Daoy (cell line): ENCODE results near the gene SWT1. TPM values are rescaled to one million over a fixed set of nuclear protein-coding genes. Genes with fewer than 3 reads are reported as not detected.
A peak's percentile ranks its signal among the peaks of the same experiment; 100 is the strongest.
"Not testable (repeated sequence)": the region's sequence is repeated elsewhere in the genome, so short reads cannot be mapped to it uniquely, and the experiment has no call there.

Experiments
- DNase-seq: peaks from one replicate; pipeline ENCODE4 v3.0.0-alpha.2; 2015; ENCODE audit warnings: low read depth
- total RNA-seq: library from RNA; depleted of rRNA; stranded (reverse); fragments of >200 nt; shearing (Covaris generic); gene quantifications from 2 replicates; pipeline ENCODE4 v1.2.3, GENCODE V29; 2014

Gene SWT1
- total RNA-seq, 1 experiment from 2014 or later: 2.3 TPM

GRCh38 chr1:185249563-185249962 is 92.6 kb downstream of the SWT1 start:
- DNase-seq: no peak

GRCh38 chr1:185250063-185250462 is 93.1 kb downstream of the SWT1 start:
- no peak for DNase-seq

GRCh38 chr1:185251928-185252327 is 95.0 kb downstream of the SWT1 start:
- not testable (repeated sequence) for DNase-seq

GRCh38 chr1:185252404-185252803 is 95.4 kb downstream of the SWT1 start:
- DNase-seq: not testable (repeated sequence)

GRCh38 chr1:185255595-185255994 is 98.6 kb downstream of the SWT1 start:
- not testable (repeated sequence) for DNase-seq

GRCh38 chr1:185257116-185257949 is 100.4 kb downstream of the SWT1 start:
- not testable (repeated sequence) for DNase-seq

GRCh38 chr1:185257950-185258208 is 100.9 kb downstream of the SWT1 start:
- DNase-seq: no peak

GRCh38 chr1:185258676-185259075 is 101.7 kb downstream of the SWT1 start:
- DNase-seq: no peak

GRCh38 chr1:185260611-185261010 is 103.6 kb downstream of the SWT1 start:
- DNase-seq: no peak

- DNase-seq: no peak
Measured at GRCh38 chr1:185262151-185262550, 105.2 kb downstream of the SWT1 start.

GRCh38 chr1:185263292-185263691 is 106.3 kb downstream of the SWT1 start:
- DNase-seq: no peak

- DNase-seq: no peak
Measured at GRCh38 chr1:185263780-185264179, 106.8 kb downstream of the SWT1 start.

GRCh38 chr1:185265314-185265713 is 108.3 kb downstream of the SWT1 start:
- DNase-seq: no peak

GRCh38 chr1:185267301-185267700 is 110.3 kb downstream of the SWT1 start:
- no peak for DNase-seq

GRCh38 chr1:185267701-185268100 is 110.7 kb downstream of the SWT1 start:
- DNase-seq: no peak

GRCh38 chr1:185268352-185268751 is 111.4 kb downstream of the SWT1 start:
- DNase-seq: no peak

- no peak for DNase-seq
Measured at GRCh38 chr1:185271921-185272320, 115.0 kb downstream of the SWT1 start.

GRCh38 chr1:185279571-185279970 is 122.6 kb downstream of the SWT1 start:
- DNase-seq: peak; percentile 11

GRCh38 chr1:185280589-185280988 is 123.6 kb downstream of the SWT1 start:
- no peak for DNase-seq

- no peak for DNase-seq
Measured at GRCh38 chr1:185281245-185281644, 124.3 kb downstream of the SWT1 start.

- no peak for DNase-seq
Measured at GRCh38 chr1:185284116-185284515, 127.1 kb downstream of the SWT1 start.

- no peak for DNase-seq
Measured at GRCh38 chr1:185284533-185285276, 127.7 kb downstream of the SWT1 start.

GRCh38 chr1:185287451-185287850 is 130.5 kb downstream of the SWT1 start:
- DNase-seq: no peak
